ENCODE measurements around the gene MARK4. TPM values are rescaled to one million over a fixed set of nuclear protein-coding genes. Genes with fewer than 3 reads are reported as not detected.
A peak's percentile ranks its signal among the peaks of the same experiment; 100 is the strongest.

MARK4 gene
- total RNA-seq, 5 donors from 2014 or later (not counting 1 experiment from before 2014, with no cell fraction given), result 28.0 to 34.8 (median 29.9) TPM

DNA sequence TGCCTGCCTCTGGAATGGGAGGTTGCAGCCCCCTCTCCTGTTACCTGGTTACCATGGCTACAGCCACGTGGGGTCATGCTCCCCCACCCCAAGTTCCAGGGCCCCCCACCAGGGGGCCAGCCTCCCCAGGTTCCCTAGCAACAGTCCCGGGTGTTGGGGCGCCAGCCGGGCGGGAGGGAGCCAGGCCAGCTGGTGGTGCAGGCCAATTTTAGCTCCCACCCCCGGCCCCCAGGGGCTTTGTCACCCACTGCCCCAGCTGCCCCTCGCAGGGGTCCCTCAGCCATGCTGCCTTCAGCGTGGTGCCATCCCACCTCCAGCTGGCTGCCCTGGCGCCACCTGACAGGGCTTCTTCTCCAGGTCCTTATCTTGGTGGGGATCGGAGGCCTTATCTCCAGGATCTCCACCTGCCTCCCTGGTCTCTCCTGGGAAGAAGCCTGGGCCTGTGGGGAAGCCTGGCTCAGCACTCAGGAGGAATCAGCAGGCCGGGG lies 3.0 kb downstream of the MARK4 start:
- no peak overlapping the region for H3K27ac Mint-ChIP-seq
- no peak for ATAC-seq (replicated peaks in 1 of 4)
- Histone ChIP-seq H3K4me3 (ENCODE audit: control insufficient read depth in 1 of 2, extremely low read depth in 1 of 2, low read length in 1 of 2) (no peak overlapping the region), H3K27me3 (replicated peaks in 1 of 2; ENCODE audit: control insufficient read depth in 2 of 2, extremely low read depth in 1 of 2, insufficient read depth in 2 of 2, low read length in 1 of 2) (no peaks in the 10 kb centered on the region), H3K9me3 (no peaks in the 10 kb centered on the region), H3K27ac (ENCODE audit: low read length) (peak overlapping the region; percentile 44), H3K36me3 (ENCODE audit: control insufficient read depth in 2 of 2, extremely low read depth in 1 of 2, insufficient read depth in 1 of 2, low read length in 1 of 2) (no peaks in the 10 kb centered on the region), H3K4me1 (ENCODE audit: control insufficient read depth in 1 of 2, extremely low read depth in 1 of 2, insufficient read depth in 2 of 2, low read length in 2 of 2) (peaks cover 9 to 45% of the 10 kb centered on the region in 2 experiments)
- no peaks in the 10 kb centered on the region for H3K27me3 Mint-ChIP-seq
- ChIA-PET CTCF (no interaction called here), POLR2A (no interaction called here)
- H3K4me1 Mint-ChIP-seq, result peaks cover 34 to 44% (median 44%) of the 10 kb centered on the region in 3 donors
- H3K9me3 Mint-ChIP-seq, result no peaks in the 10 kb centered on the region
- 88% methylated on average over 9 of the region's 11 CpGs for WGBS (ENCODE audit: insufficient coverage)
- peak overlapping the region; percentile 78 to 87 (median 82) for H3K4me3 Mint-ChIP-seq
- no peaks in the 10 kb centered on the region for H3K36me3 Mint-ChIP-seq
- DNase-seq, result peak in 3 of 35 experiments; percentile 10 to 33 (median 19)

DNA sequence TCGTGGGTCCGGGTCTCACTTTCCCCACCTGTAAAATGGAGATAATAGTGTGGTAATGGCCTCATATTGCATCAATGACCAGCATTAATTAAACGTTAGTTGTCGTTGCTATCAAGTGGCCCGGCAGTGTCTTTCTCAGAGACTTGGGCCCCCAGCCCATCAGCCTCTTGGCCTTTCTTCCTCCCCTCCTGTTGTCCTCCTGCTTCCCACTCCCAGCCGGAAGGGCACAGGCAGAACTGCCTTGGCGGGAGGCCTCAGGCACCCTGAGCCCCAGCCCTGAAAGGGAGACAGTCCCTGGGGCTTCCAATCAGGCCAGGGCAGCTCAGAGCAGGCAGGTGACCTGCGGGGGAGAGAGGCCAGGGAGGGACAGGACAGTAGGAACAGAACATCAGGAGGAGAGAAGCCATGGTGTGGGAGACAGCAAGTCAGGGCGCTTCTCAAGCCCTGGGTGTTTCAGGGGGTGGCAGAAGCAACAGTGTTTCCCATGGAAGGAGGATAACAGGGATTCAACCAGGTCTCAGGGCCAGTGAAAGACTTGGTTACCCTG lies 4.6 kb downstream of the MARK4 start:
- H3K9me3 ChIP-seq, result no peaks in the 10 kb centered on the region
- H3K27ac Mint-ChIP-seq, result no peak overlapping the region
- H3K27me3 ChIP-seq (replicated peaks in 1 of 2; ENCODE audit: control insufficient read depth in 2 of 2, extremely low read depth in 1 of 2, insufficient read depth in 2 of 2, low read length in 1 of 2), result no peaks in the 10 kb centered on the region
- WGBS (ENCODE audit: insufficient coverage), result 97% methylated on average over 6 of the region's 9 CpGs
- peaks cover under 1% of the 10 kb centered on the region for H3K36me3 Mint-ChIP-seq
- H3K27ac ChIP-seq (ENCODE audit: low read length), result no peak overlapping the region
- H3K36me3 ChIP-seq (ENCODE audit: control insufficient read depth in 2 of 2, extremely low read depth in 1 of 2, insufficient read depth in 1 of 2, low read length in 1 of 2), result no peaks in the 10 kb centered on the region
- peaks cover 33 to 42% (median 41%) of the 10 kb centered on the region in 3 donors for H3K4me1 Mint-ChIP-seq
- ChIA-PET CTCF (no interaction called here), POLR2A (no interaction called here)
- DNase-seq (no peak), ATAC-seq (replicated peaks in 1 of 4) (no peak)
- H3K27me3 Mint-ChIP-seq, result no peaks in the 10 kb centered on the region
- H3K4me3 Mint-ChIP-seq, result no peak overlapping the region
- peaks cover 8 to 39% of the 10 kb centered on the region in 2 experiments for H3K4me1 ChIP-seq (ENCODE audit: control insufficient read depth in 1 of 2, extremely low read depth in 1 of 2, insufficient read depth in 2 of 2, low read length in 2 of 2)
- H3K9me3 Mint-ChIP-seq, result no peaks in the 10 kb centered on the region
- H3K4me3 ChIP-seq (ENCODE audit: control insufficient read depth in 1 of 2, extremely low read depth in 1 of 2, low read length in 1 of 2), result no peak overlapping the region

DNA sequence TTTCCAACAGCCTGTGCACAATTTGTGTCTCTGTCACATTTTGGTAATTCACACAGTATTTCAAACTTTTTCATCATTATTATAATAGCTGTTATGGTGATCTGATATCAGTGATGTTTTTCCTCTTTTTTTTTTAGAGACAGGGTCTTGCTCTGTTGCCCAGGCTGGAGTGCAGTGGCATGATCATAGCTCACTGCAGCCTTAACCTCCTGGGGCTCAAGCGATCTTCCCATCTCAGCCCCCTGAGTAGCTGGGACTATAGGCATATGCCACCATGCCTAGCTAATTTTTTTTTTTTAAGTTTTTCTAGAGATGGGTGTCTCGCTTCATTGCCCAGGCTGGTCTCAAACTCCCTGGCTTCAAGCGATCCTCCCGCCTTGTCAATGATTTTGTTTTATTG lies 5.8 kb downstream of the MARK4 start:
- no peak for DNase-seq
- ChIA-PET CTCF (no interaction called here), POLR2A (no interaction called here)
- no peak for ATAC-seq (replicated peaks in 1 of 4)
- no peak overlapping the region for H3K27ac ChIP-seq (ENCODE audit: low read length)
- no peak overlapping the region for H3K4me3 Mint-ChIP-seq
- no peaks in the 10 kb centered on the region for H3K9me3 Mint-ChIP-seq
- peaks cover 7 to 34% of the 10 kb centered on the region in 2 experiments for H3K4me1 ChIP-seq (ENCODE audit: control insufficient read depth in 1 of 2, extremely low read depth in 1 of 2, insufficient read depth in 2 of 2, low read length in 2 of 2)
- H3K36me3 ChIP-seq (ENCODE audit: control insufficient read depth in 2 of 2, extremely low read depth in 1 of 2, insufficient read depth in 1 of 2, low read length in 1 of 2), result no peaks in the 10 kb centered on the region
- peaks cover 5% of the 10 kb centered on the region for H3K36me3 Mint-ChIP-seq
- H3K27ac Mint-ChIP-seq, result no peak overlapping the region
- no peaks in the 10 kb centered on the region for H3K9me3 ChIP-seq
- peaks cover 31 to 40% (median 37%) of the 10 kb centered on the region in 3 donors for H3K4me1 Mint-ChIP-seq
- no CpG with 5 or more reads among the region's 4 CpGs for WGBS (ENCODE audit: insufficient coverage)
- H3K4me3 ChIP-seq (ENCODE audit: control insufficient read depth in 1 of 2, extremely low read depth in 1 of 2, low read length in 1 of 2), result no peak overlapping the region
- no peaks in the 10 kb centered on the region for H3K27me3 ChIP-seq (replicated peaks in 1 of 2; ENCODE audit: control insufficient read depth in 2 of 2, extremely low read depth in 1 of 2, insufficient read depth in 2 of 2, low read length in 1 of 2)
- no peaks in the 10 kb centered on the region for H3K27me3 Mint-ChIP-seq

DNA sequence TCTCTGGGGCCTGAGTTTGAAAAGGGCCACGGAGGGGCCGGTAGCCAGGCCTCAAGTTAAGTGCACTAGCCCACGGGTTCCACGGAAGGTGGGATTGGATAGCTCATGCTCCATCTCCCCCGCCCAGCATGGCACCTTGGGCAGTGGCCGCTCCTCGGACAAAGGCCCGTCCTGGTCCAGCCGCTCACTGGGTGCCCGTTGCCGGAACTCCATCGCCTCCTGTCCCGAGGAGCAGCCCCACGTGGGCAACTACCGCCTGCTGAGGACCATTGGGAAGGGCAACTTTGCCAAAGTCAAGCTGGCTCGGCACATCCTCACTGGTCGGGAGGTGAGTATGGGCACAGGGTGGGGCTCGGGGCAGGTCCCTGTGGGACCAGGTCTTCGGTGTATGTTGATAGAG lies 7.8 kb downstream of the MARK4 start:
- H3K27me3 ChIP-seq (replicated peaks in 1 of 2; ENCODE audit: control insufficient read depth in 2 of 2, extremely low read depth in 1 of 2, insufficient read depth in 2 of 2, low read length in 1 of 2), result no peaks in the 10 kb centered on the region
- DNase-seq (no peak), ATAC-seq (replicated peaks in 1 of 4) (no peak)
- no peak overlapping the region for H3K4me3 ChIP-seq (ENCODE audit: control insufficient read depth in 1 of 2, extremely low read depth in 1 of 2, low read length in 1 of 2)
- ChIA-PET CTCF (no interaction called here), POLR2A (no interaction called here)
- 97% methylated on average over 19 of the region's 19 CpGs for WGBS (ENCODE audit: insufficient coverage)
- peaks cover 2 to 4% of the 10 kb centered on the region in 2 donors for H3K36me3 ChIP-seq (ENCODE audit: control insufficient read depth in 2 of 2, extremely low read depth in 1 of 2, insufficient read depth in 1 of 2, low read length in 1 of 2)
- Mint-ChIP-seq H3K27ac (no peak overlapping the region), H3K4me1 (peaks cover 12 to 22% (median 17%) of the 10 kb centered on the region in 3 donors), H3K4me3 (no peak overlapping the region), H3K9me3 (no peaks in the 10 kb centered on the region), H3K27me3 (no peaks in the 10 kb centered on the region), H3K36me3 (peaks cover 7% of the 10 kb centered on the region)
- H3K9me3 ChIP-seq, result no peaks in the 10 kb centered on the region
- H3K4me1 ChIP-seq (ENCODE audit: control insufficient read depth in 1 of 2, extremely low read depth in 1 of 2, insufficient read depth in 2 of 2, low read length in 2 of 2), result peaks cover 0 to 13% of the 10 kb centered on the region in 2 experiments
- H3K27ac ChIP-seq (ENCODE audit: low read length), result no peak overlapping the region

DNA sequence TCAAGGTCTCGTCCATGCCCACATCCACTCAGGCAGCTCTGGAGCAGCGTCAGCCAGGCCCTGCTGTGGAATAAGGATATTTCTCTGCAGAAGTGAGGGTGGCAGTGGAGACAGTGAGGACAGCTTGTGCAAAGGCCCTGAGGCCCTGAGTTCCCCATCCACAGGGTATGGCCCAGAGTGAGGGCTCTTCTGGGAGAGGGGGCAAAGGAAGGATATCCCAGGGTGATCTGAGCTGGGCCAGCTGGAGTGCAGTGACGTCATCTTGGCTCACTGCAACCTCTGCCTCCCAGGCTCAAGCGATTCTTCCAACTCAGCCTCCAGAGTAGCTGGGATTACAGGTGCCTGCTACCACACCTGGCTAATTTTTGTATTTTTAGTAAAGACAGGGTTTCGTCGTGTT lies 11.5 kb downstream of the MARK4 start:
- POLR2A ChIA-PET, result no interaction called here
- no peaks in the 10 kb centered on the region for H3K9me3 Mint-ChIP-seq
- Histone ChIP-seq H3K36me3 (ENCODE audit: control insufficient read depth in 2 of 2, extremely low read depth in 1 of 2, insufficient read depth in 1 of 2, low read length in 1 of 2) (peaks cover 8 to 16% of the 10 kb centered on the region in 2 donors), H3K9me3 (no peaks in the 10 kb centered on the region), H3K4me3 (ENCODE audit: control insufficient read depth in 1 of 2, extremely low read depth in 1 of 2, low read length in 1 of 2) (no peak overlapping the region), H3K4me1 (ENCODE audit: control insufficient read depth in 1 of 2, extremely low read depth in 1 of 2, insufficient read depth in 2 of 2, low read length in 2 of 2) (no peaks in the 10 kb centered on the region), H3K27me3 (replicated peaks in 1 of 2; ENCODE audit: control insufficient read depth in 2 of 2, extremely low read depth in 1 of 2, insufficient read depth in 2 of 2, low read length in 1 of 2) (no peaks in the 10 kb centered on the region), H3K27ac (ENCODE audit: low read length) (no peak overlapping the region)
- H3K4me1 Mint-ChIP-seq, result no peaks in the 10 kb centered on the region
- H3K4me3 Mint-ChIP-seq, result no peak overlapping the region
- DNase-seq, result no peak
- no peak overlapping the region for H3K27ac Mint-ChIP-seq
- no peak for ATAC-seq (replicated peaks in 1 of 4)
- peaks cover 17% of the 10 kb centered on the region for H3K36me3 Mint-ChIP-seq
- 92% methylated on average over 3 of the region's 6 CpGs for WGBS (ENCODE audit: insufficient coverage)
- no peaks in the 10 kb centered on the region for H3K27me3 Mint-ChIP-seq
- CTCF ChIA-PET, result no interaction called here

DNA sequence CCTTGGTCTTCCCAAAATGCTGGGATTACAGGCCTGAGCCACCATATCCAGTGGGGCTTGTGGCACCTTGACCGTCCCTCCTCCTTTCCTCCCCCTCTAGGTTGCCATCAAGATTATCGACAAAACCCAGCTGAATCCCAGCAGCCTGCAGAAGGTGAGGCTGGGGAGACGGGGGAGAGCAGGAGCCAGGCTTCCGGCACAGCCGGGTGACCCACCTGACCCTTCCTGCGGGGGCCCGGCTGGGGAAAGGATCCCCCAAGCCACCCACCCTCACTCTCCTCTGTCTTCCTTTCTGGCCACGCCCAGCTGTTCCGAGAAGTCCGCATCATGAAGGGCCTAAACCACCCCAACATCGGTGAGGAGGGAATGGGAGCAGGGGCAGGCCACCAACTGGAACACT lies 11.9 kb downstream of the MARK4 start:
- Histone ChIP-seq H3K9me3 (no peaks in the 10 kb centered on the region), H3K4me1 (ENCODE audit: control insufficient read depth in 1 of 2, extremely low read depth in 1 of 2, insufficient read depth in 2 of 2, low read length in 2 of 2) (no peaks in the 10 kb centered on the region), H3K36me3 (ENCODE audit: control insufficient read depth in 2 of 2, extremely low read depth in 1 of 2, insufficient read depth in 1 of 2, low read length in 1 of 2) (peaks cover 8 to 16% of the 10 kb centered on the region in 2 donors), H3K4me3 (ENCODE audit: control insufficient read depth in 1 of 2, extremely low read depth in 1 of 2, low read length in 1 of 2) (no peak overlapping the region), H3K27me3 (replicated peaks in 1 of 2; ENCODE audit: control insufficient read depth in 2 of 2, extremely low read depth in 1 of 2, insufficient read depth in 2 of 2, low read length in 1 of 2) (no peaks in the 10 kb centered on the region), H3K27ac (ENCODE audit: low read length) (no peak overlapping the region)
- ATAC-seq (replicated peaks in 1 of 4) (no peak), DNase-seq (no peak)
- POLR2A ChIA-PET, result no interaction called here
- CTCF ChIA-PET, result interaction anchor here in 1 of 2 donors (0.6 kb wide), 1 partner anchor 10 kb away, joined by 4 read pairs; no protein-coding TSS in a partner anchor
- Mint-ChIP-seq H3K4me1 (no peaks in the 10 kb centered on the region), H3K36me3 (peaks cover 17% of the 10 kb centered on the region), H3K27ac (no peak overlapping the region), H3K4me3 (no peak overlapping the region), H3K9me3 (no peaks in the 10 kb centered on the region), H3K27me3 (no peaks in the 10 kb centered on the region)
- WGBS (ENCODE audit: insufficient coverage), result 88% methylated on average over 3 of the region's 11 CpGs
